HCT116 (cell line): ENCODE measurements around the gene BACE1. TPM values are rescaled to one million over a fixed set of nuclear protein-coding genes. Genes with fewer than 3 reads are reported as not detected.

ENCODE experiments used
- ATAC-seq: fragments of 200-7000 bp; cut with Tn5 transposase; 2 replicates; pipeline ENCODE4 v1.9.1; 2020; ENCODE audit warnings: mild to moderate bottlenecking, moderate library complexity
- BruUV-seq: library from RNA; stranded (reverse); fragments of 400-500 nt; replicated peaks from 2 replicates; lab custom pipeline; 2021; lab: Mats Ljungman, UMichigan
- CTCF ChIA-PET: fragments of 300-600 bp; sonication (Branson Sonifier 250); formaldehyde crosslinking; loops from one replicate; lab custom pipeline; 2021; ENCODE audit warnings: antibody characterized with exemption; lab: Charles Lee
- POLR2A ChIA-PET: fragments of 300-600, 350-600 bp; sonication (Branson Sonifier 250); formaldehyde crosslinking; loops from one replicate; lab custom pipeline; 2021; ENCODE audit warnings: antibody characterized with exemption; lab: Charles Lee
- RAD21 ChIA-PET, 2 experiments: fragments of 300-600 bp; sonication (Branson Sonifier 250); formaldehyde crosslinking; loops; one replicate each; lab custom pipeline; 2023; ENCODE audit warnings: low total read pairs in 2 of 2; ENCODE audit not compliant: uncharacterized antibody in 2 of 2, unreplicated experiment in 2 of 2, low non-redundant PET in 1 of 2; lab: Charles Lee
- DNase-seq: peaks from one replicate; pipeline ENCODE4 v3.0.0-alpha.2; 2010; ENCODE audit warnings: low read depth, low spot score
- H2AFZ ChIP-seq: fragments of 200-600 bp; shearing (Covaris generic), sonication (generic); 2 replicates; pipeline ENCODE4 v1.6.1; 2017; ENCODE audit warnings: low read depth, mixed run types, mixed read lengths, antibody characterized with exemption, low read length; ENCODE audit not compliant: poor library complexity, severe bottlenecking
- H3K27ac ChIP-seq: 2 replicates; pipeline ENCODE4 v1.5.1; 2012; ENCODE audit warnings: low read depth, low read length
- H3K27me3 ChIP-seq: fragments of 200-600 bp; sonication (generic); 2 replicates; pipeline ENCODE4 v1.6.1; 2016; ENCODE audit warnings: mixed run types, low read length, mixed read lengths; ENCODE audit not compliant: insufficient read depth
- H3K36me3 ChIP-seq, 2 experiments: fragments of 200-500 bp in 1 of 2; fragments of 200-600 bp in 1 of 2; sonication (Bioruptor generic) in 1 of 2; sonication (generic) in 1 of 2; 2 replicates each; pipeline versions ENCODE4 v1.5.1 to v1.6.1; 2014 to 2016; ENCODE audit warnings: low read length in 2 of 2, inconsistent platforms in 1 of 2, mixed read lengths in 1 of 2, mixed run types in 1 of 2; ENCODE audit not compliant: insufficient read depth in 2 of 2, control insufficient read depth in 1 of 2
- H3K4me1 ChIP-seq, 2 experiments: fragments of 200-600 bp in 1 of 2; sonication (generic) in 1 of 2; 2 replicates each; pipeline versions ENCODE4 v1.5.1 to v1.6.1; 2012 to 2017; ENCODE audit warnings: low read length in 2 of 2, inconsistent platforms in 1 of 2, mild to moderate bottlenecking in 1 of 2, mixed read lengths in 1 of 2, mixed run types in 1 of 2, moderate library complexity in 1 of 2; ENCODE audit not compliant: insufficient read depth in 2 of 2, control insufficient read depth in 1 of 2
- H3K4me2 ChIP-seq: fragments of 200-600 bp; sonication (generic); 2 replicates; pipeline ENCODE4 v1.6.1; 2017; ENCODE audit warnings: mixed run types, low read length, mixed read lengths
- H3K4me3 ChIP-seq, 2 experiments: fragments of 200-600 bp in 1 of 2; sonication (generic) in 1 of 2; replicated peaks in 1 of 2; 2 replicates each; pipeline ENCODE4 v1.5.1; 2011 to 2016; ENCODE audit warnings: low read length in 2 of 2, control low read depth in 1 of 2, low read depth in 1 of 2, mild to moderate bottlenecking in 1 of 2, mixed read lengths in 1 of 2, mixed run types in 1 of 2
- H3K79me2 ChIP-seq: fragments of 200-600 bp; sonication (generic); 2 replicates; pipeline ENCODE4 v1.6.1; 2017; ENCODE audit warnings: mild to moderate bottlenecking, mixed run types, low read length, moderate library complexity, mixed read lengths; ENCODE audit not compliant: insufficient read depth
- H3K9ac ChIP-seq: fragments of 200-600 bp; sonication (generic); 2 replicates; pipeline ENCODE4 v1.6.1; 2016; ENCODE audit warnings: low read length, mixed read lengths
- H3K9me2 ChIP-seq: fragments of 200-600 bp; sonication (generic), shearing (Covaris generic); 2 replicates; pipeline ENCODE4 v1.6.1; 2017; ENCODE audit warnings: mixed run types, mild to moderate bottlenecking, moderate library complexity; ENCODE audit not compliant: insufficient read depth
- H3K9me3 ChIP-seq, 2 experiments: fragments of 200-500 bp in 1 of 2; fragments of 200-600 bp in 1 of 2; sonication (Bioruptor generic) in 1 of 2; sonication (generic) in 1 of 2; 2 replicates each; pipeline ENCODE4 v1.6.1; 2014 to 2017; ENCODE audit warnings: low read length in 2 of 2, mixed read lengths in 2 of 2, inconsistent platforms in 1 of 2, low read depth in 1 of 2, mild to moderate bottlenecking in 1 of 2, mixed run types in 1 of 2, moderate library complexity in 1 of 2; ENCODE audit not compliant: control insufficient read depth in 1 of 2, insufficient read depth in 1 of 2
- H4K20me1 ChIP-seq: fragments of 200-600 bp; sonication (generic), shearing (Covaris generic); 2 replicates; pipeline ENCODE4 v1.6.1; 2017; ENCODE audit warnings: mixed run types, mild to moderate bottlenecking, moderate library complexity; ENCODE audit not compliant: insufficient read depth
- CBX3 ChIP-seq: IDR thresholded peaks from 2 replicates; pipeline ENCODE4 v1.6.1; 2012; ENCODE audit warnings: low read depth
- EGR1 ChIP-seq: IDR thresholded peaks from 2 replicates; pipeline ENCODE4 v1.6.1; 2012; ENCODE audit warnings: low read depth
- ELF1 ChIP-seq: IDR thresholded peaks from 2 replicates; pipeline ENCODE4 v1.6.1; 2012; ENCODE audit warnings: low read depth, borderline replicate concordance
- JUND ChIP-seq: IDR thresholded peaks from 2 replicates; pipeline ENCODE4 v1.6.1; 2012
- POLR2AphosphoS5 ChIP-seq: IDR thresholded peaks from 2 replicates; pipeline ENCODE4 v1.6.1; 2011; ENCODE audit warnings: mild to moderate bottlenecking, low read depth, low read length, moderate library complexity
- RAD21 ChIP-seq: IDR thresholded peaks from 2 replicates; pipeline ENCODE4 v1.6.1; 2012; ENCODE audit warnings: low read depth, mild to moderate bottlenecking
- SRF ChIP-seq: IDR thresholded peaks from 2 replicates; pipeline ENCODE4 v1.6.1; 2012; ENCODE audit warnings: low read depth
- TCF7L2 ChIP-seq: IDR thresholded peaks from 2 replicates; pipeline ENCODE4 v1.7.0; 2011; ENCODE audit warnings: borderline replicate concordance, inconsistent platforms; ENCODE audit not compliant: insufficient read depth, insufficient read length; ENCODE audit errors: extremely low read depth
- intact Hi-C: fragments of 100-400 bp; cut with micrococcal nuclease; formaldehyde crosslinking; loops from 2 replicates; pipeline ENCODE4 v1.10.0; 2022
- total RNA-seq: library from RNA; stranded (reverse); gene quantifications from one replicate; pipeline ENCODE4 v1.2.1, GENCODE V29; 2021; ENCODE audit not compliant: unreplicated experiment
- TF ChIP-seq, protein P1 (sequence below): IDR thresholded peaks from 2 replicates; pipeline ENCODE4 v1.6.1; 2012
- TF ChIP-seq, protein P2 (sequence below), 3 experiments: fragments of 200-600 bp in 1 of 3; sonication (generic) in 1 of 3; IDR thresholded peaks in 2 of 3; conservative IDR thresholded peaks in 1 of 3; 2 replicates each; pipeline ENCODE4 v1.5.1; 2012 to 2017; ENCODE audit warnings: low read depth in 2 of 3, low read length in 2 of 3, antibody characterized with exemption in 1 of 3, borderline replicate concordance in 1 of 3, control low read depth in 1 of 3, mild to moderate bottlenecking in 1 of 3, mixed read lengths in 1 of 3, mixed run types in 1 of 3, moderate library complexity in 1 of 3; ENCODE audit not compliant: insufficient read depth in 1 of 3
- TF ChIP-seq, protein P3 (sequence below): IDR thresholded peaks from 2 replicates; pipeline ENCODE4 v1.6.1; 2012
- TF ChIP-seq, protein P4 (sequence below): IDR thresholded peaks from 2 replicates; pipeline ENCODE4 v1.6.1; 2011; ENCODE audit warnings: mild to moderate bottlenecking, low read length, moderate library complexity; ENCODE audit not compliant: insufficient replicate concordance; ENCODE audit errors: extremely low read depth

The BACE1 gene
- total RNA-seq, 1 experiment from 2014 or later: 8.5 TPM

DNA sequence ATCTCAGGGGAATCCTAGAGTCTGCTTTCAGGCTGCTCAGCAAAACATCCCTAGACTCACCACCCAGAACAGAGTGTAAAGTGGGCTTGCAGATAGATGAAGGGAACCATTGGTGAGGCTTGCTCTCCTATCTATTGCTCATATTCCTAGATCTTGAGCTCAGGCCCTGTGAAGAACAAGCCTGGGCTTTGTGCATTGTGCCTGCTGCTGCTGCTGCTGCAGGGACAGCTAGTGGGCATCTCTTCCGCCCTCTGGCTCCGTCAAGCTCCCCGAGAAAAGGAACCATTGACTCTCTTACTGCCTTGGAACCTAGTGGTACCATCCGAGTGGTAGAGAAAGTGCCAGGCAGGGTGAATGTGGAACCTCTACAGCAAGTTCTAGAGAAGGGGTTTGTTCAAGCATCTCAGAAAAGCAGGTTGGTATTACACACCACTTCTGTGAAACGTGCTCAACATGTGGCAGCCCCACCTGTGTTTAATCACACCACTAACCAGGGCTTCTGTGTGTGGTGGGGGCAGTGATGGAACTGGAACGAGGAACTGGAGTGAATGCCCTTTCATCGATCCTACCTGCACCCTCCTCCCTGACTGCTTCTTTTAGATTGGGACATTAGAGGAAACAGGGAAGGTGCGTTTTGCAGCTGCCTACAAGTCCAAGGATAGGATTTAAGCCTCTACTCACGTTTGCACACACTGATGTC, 20.5 kb downstream of the BACE1 start:
- ATAC-seq: no peak
- Histone ChIP-seq H3K4me1 (peaks cover 2 to 15% of the 10 kb centered on the region in 2 experiments; a peak in 3 of 4 replicates), H3K4me3 (no peak overlapping the region), H3K27ac (no peak overlapping the region), H3K36me3 (peaks cover 0 to 2% of the 10 kb centered on the region in 2 experiments; a peak in 1 of 4 replicates), H3K9me3 (no peaks in the 10 kb centered on the region), H3K4me2 (no peak overlapping the region), H2AFZ (no peak overlapping the region), H4K20me1 (no peaks in the 10 kb centered on the region), H3K27me3 (no peaks in the 10 kb centered on the region), H3K9me2 (no peaks in the 10 kb centered on the region), H3K79me2 (no peaks in the 10 kb centered on the region)
- ChIA-PET CTCF (no interaction called here), RAD21 (no interaction called here), POLR2A (no interaction called here)
- no peak for DNase-seq
- intact Hi-C loops: no loop called here
- TF ChIP-seq, protein P1, sequence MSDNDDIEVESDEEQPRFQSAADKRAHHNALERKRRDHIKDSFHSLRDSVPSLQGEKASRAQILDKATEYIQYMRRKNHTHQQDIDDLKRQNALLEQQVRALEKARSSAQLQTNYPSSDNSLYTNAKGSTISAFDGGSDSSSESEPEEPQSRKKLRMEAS: no peak
- TF ChIP-seq CBX3 (no peak), EGR1 (no peak), JUND (no peak), SRF (no peak), RAD21 (no peak), ELF1 (no peak), POLR2AphosphoS5 (no peak), TCF7L2 (no peak)
- TF ChIP-seq, protein P2, sequence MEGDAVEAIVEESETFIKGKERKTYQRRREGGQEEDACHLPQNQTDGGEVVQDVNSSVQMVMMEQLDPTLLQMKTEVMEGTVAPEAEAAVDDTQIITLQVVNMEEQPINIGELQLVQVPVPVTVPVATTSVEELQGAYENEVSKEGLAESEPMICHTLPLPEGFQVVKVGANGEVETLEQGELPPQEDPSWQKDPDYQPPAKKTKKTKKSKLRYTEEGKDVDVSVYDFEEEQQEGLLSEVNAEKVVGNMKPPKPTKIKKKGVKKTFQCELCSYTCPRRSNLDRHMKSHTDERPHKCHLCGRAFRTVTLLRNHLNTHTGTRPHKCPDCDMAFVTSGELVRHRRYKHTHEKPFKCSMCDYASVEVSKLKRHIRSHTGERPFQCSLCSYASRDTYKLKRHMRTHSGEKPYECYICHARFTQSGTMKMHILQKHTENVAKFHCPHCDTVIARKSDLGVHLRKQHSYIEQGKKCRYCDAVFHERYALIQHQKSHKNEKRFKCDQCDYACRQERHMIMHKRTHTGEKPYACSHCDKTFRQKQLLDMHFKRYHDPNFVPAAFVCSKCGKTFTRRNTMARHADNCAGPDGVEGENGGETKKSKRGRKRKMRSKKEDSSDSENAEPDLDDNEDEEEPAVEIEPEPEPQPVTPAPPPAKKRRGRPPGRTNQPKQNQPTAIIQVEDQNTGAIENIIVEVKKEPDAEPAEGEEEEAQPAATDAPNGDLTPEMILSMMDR (IDR thresholded peaks at IDR 0.05 in 2 of 3, conservative IDR thresholded peaks at IDR 0.05 in 1 of 3; ENCODE audit: borderline replicate concordance in 1 of 3, insufficient read depth in 1 of 3, low read depth in 2 of 3, low read length in 2 of 3): no peak
- TF ChIP-seq, protein P3, sequence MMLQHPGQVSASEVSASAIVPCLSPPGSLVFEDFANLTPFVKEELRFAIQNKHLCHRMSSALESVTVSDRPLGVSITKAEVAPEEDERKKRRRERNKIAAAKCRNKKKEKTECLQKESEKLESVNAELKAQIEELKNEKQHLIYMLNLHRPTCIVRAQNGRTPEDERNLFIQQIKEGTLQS: no peak
- TF ChIP-seq, protein P4, sequence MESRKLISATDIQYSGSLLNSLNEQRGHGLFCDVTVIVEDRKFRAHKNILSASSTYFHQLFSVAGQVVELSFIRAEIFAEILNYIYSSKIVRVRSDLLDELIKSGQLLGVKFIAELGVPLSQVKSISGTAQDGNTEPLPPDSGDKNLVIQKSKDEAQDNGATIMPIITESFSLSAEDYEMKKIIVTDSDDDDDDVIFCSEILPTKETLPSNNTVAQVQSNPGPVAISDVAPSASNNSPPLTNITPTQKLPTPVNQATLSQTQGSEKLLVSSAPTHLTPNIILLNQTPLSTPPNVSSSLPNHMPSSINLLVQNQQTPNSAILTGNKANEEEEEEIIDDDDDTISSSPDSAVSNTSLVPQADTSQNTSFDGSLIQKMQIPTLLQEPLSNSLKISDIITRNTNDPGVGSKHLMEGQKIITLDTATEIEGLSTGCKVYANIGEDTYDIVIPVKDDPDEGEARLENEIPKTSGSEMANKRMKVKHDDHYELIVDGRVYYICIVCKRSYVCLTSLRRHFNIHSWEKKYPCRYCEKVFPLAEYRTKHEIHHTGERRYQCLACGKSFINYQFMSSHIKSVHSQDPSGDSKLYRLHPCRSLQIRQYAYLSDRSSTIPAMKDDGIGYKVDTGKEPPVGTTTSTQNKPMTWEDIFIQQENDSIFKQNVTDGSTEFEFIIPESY: no peak
- TF ChIP-seq, all 23 proteins: peak for 0
- no peak overlapping the region for H3K9ac ChIP-seq
- BruUV-seq: no TSS peak
